Left colon (tissue), 2 donors: ENCODE measurements around the gene C11orf68. TPM values are rescaled to one million over a fixed set of nuclear protein-coding genes. Genes with fewer than 3 reads are reported as not detected.
"Not testable (repeated sequence)": the region's sequence is repeated elsewhere in the genome, so short reads cannot be mapped to it uniquely, and the experiment has no call there.

Source experiments
- ATAC-seq: fragments of 200-7000 bp; cut with Tn5 transposase; one replicate; pipeline ENCODE4 v1.9.1; 2020; ENCODE audit warnings: mild to moderate bottlenecking, moderate library complexity
- DNase-seq, 2 donors: peaks; one replicate each; pipeline ENCODE4 v3.0.0-alpha.2; 2020
- intact Hi-C, 2 donors: fragments of 100-400 bp; cut with DNase I in 1 of 2; cut with micrococcal nuclease in 1 of 2; formaldehyde crosslinking; loops; one replicate each; pipeline versions ENCODE4 v1.11.2 to v1.14.0; 2022; cut with DNase I, micrococcal nuclease
- total RNA-seq, 2 donors: library from RNA; stranded (reverse); fragmentation: NEBNext Ultra II Directional; extraction: Animal tissue kit (Norgen Biotek cat#: 25700); gene quantifications; one replicate each; pipeline ENCODE4 v1.2.1, GENCODE V29; 2021
- donor health status: DM: no; HTN: no; CAD: no.
- donor health status: DM: yes; HTN: yes; CAD: no.

The C11orf68 gene
- total RNA-seq, 2 donors from 2014 or later: 18.6 to 29.3 TPM

DNA sequence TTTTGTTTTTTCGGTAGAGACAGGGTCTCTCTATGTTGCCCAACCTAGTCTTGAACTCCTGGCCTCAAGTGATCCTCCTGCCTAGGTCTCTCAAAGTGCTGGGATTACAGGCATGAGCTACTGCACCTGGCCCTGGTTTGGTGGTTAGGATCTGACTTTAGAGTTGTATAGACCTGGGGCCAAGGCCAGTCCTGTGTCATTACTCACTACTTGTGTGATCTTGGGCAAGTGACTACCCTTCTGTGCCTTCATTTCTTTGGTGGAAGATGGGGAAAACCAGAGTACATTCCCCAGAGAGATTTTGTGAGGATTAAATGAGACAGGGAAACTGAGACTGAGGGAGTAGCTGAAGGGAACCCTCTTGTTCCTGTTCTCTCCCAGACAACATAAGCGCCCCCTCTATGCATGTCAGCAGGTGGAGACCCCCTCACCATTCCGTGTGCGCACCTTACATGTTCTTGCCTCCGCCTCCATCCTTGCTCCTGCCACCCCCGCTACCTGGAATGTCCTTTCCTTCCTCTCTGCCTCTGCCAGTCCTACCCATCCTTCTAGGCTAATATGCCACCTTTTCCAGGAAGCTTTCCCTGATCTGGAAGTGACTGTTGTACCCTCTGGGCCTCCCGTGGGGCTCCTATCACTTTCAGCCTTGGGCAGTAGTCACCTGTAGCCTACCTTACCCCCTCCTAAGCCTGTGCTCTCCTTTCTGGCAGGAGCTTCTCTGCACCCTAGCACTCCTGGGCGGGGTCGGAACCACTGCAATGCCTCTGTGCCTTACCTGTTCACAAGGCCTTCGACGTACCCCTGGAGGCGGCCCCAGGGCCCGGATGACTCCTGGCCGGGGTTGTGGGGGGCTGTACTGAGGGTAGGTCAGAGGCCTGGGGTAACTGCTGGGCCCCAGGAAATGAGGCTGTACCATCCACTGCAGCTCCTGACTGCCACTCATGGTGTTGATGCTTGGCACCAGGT is 22.5 kb downstream of the C11orf68 start:
- DNase-seq (no peak), ATAC-seq (no peak)
- intact Hi-C loops: no loop called here

DNA sequence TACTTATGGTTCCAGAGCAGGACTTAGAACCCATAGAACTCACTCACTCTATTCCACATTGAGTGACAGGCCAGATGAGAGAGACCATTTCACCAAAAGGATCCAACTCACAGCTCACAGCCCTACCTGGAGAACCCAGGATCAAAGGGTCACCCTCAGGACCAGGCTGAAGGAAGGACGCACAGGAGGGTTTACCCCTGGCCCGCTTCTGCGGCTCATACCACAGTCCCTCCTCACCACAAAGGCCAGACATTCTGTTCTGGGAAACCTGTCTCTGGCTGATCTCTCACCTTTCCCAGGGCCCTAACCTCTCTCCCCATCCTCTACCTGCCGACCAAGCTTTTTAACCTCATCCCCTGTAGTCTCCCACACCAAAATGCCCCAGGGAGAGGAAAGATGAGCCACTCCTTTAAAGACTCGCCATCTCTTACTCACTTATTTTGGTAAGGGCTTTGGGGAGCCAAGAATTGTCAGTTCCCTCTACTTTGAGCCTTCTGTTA is 23.3 kb downstream of the C11orf68 start:
- ATAC-seq (no peak), DNase-seq (no peak)
- intact Hi-C loops: no loop called here

DNA sequence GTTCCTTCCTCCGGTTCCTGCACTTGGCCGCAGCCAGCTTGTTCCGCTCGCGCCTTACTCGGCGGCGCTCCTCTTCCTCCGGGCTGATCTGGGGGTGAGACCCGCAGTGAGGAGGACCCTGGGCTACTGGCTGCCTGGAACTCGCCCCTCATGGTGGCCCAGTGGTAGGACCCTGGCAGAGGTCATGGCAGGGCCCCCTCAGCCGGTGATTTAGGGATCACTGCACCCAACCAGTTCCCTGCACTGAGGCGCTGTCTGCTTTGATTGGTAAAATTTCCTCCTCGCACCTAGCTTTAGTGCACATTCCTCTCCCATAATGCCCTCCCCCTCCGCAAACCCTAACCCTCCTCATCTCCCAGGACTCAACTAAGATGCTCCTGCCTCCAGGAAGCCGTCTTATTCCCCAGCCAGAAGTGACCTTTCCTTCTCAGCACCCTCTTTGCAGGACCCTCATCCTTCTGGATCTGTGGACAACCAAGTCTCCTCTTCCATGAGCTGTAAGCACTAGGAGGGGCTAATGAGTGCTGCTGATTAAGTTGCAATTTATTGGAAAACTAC is 24.7 kb downstream of the C11orf68 start:
- ATAC-seq (no peak), DNase-seq (peak in 1 of 2 donors; percentile 56)
- intact Hi-C loops: no loop called here

DNA sequence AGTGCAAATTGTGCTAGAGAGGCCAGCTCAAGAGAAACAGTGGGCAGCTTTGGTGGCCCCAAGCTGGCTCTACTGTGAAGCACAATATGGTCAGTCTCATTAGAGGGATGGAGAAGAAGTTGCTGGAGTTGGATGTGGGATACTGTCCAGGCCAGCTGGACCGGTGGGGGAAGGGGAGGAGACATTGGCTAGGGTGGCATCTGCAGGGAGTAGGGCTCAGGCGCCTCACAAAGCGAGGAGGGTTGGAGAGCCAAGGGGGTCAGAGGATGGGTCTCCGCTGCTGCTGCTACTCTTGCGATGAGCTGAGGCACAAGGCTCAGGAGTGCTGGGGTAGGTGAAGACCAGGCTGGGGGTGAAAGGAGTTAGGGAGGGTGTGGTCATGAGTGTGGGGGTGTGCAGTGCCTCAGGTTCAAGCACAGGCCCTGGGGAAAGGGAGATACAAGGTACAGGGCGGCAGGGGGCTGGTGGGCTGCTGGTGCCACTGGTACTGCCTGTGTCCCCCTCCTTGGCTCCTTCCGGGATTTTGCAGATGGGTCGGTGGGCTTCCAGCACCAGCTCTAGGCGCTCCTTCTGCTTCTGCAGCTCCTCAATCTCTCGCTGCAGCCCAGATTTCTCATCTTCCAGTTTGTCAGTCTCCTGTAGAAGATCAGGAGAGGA is 26.1 kb downstream of the C11orf68 start:
- ATAC-seq: no peak
- no peak for DNase-seq
- intact Hi-C loops: no loop called here

DNA sequence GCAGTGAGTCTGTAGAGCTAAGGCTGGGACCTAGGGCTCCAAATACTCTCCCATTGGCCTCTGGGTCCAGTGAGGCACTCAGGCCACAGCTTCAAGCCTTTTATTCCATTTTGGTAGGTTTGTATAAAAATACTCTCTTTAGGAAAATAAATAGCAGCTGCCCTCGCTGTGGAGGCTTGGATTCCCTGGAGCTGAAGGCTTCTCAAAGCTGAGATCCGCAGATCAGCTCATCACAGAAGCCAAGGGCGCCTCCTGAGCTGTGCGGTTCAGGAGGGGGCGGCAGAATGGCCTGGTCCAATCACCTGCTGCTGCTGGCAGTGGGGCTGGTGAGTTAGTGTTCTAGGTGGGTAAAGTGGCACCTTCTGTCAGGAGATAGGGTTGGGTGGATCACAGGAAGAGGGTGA is 26.7 kb downstream of the C11orf68 start:
- DNase-seq, intact Hi-C loops, ATAC-seq: not testable (repeated sequence)

DNA sequence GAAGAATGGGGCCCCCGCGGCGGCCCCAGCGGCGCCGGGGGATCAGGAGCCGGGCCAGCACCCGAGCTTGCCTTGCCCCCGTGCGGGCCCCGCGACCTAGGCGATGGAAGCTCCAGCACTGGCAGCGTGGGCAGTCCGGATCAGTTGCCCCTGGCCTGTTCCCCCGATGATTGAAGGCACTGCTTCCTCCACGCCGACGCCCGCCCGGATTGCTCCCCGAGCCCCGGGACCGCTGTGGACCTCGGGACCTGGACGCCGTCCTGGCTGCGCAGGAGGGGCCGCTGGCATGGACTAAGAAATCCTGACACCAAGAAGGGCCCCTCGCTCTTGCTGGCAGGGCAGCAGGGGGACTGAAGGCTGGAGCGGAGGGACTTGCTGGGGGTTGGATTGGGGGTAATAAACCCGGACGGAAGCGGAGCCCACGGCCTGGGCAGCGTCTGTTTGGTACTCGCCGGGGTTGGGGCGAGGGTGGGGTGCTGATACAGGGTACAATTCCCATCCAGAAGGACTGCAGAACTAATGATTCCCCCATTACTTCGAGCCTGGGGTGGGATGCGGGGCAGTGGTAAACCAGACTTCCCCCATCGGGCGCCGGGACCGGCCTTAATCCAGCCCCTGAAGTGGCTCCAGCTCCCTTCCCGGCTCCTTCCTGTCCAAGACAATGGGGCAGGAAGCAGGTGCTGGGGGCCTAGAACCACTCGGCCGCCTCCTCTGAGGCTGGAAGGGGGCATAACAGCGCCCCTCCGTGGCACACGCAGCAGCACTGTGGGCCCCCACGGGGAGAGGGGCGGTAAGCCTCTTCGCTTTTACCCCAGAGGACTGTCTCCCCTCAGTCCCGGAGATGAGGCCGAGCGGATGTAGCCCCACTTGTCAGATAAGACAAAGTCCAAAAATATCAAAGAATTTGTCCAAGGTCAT is 27.4 kb downstream of the C11orf68 start:
- no peak for ATAC-seq
- intact Hi-C loops: no loop called here
- DNase-seq: peak in 1 of 2 donors; percentile 38

DNA sequence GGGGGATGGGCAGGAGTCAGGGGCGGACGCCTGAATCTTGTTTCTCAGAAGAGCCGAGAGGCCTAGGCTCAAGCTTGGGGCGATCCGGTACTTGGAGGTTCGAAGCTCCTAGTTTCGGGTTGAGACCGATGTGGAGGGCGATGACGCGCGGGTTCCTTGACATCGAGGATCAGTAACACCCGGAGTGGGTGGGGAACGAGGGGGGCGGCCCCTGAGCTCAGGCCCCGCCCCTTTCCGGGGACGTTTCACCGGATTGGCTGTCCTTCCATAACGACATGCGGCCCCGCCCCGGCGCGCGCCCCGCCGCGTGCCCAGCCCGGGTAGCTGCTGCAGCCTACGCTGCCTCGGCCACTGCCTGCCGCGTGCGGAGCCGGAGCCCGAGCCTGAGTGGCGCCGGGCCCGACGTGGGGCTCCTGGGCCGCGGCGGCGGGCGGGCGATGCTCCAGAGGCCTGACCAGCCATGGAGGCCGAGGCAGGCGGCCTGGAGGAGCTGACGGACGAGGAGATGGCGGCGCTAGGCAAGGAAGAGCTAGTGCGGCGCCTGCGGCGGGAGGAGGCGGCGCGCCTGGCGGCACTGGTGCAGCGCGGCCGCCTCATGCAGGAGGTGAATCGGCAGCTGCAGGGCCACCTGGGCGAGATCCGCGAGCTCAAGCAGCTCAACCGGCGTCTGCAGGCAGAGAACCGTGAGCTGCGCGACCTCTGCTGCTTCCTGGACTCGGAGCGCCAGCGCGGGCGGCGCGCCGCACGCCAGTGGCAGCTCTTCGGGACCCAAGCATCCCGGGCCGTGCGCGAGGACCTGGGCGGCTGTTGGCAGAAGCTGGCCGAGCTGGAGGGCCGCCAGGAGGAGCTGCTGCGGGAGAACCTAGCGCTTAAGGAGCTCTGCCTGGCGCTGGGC is 28.3 kb downstream of the C11orf68 start, which contains the start of gene CCDC85B:
Gene CCDC85B, plus strand, starts transcription at position 350 of the 895 bp plus-strand sequence. Its CDS starts 111 bp downstream, at position 461.
- peak; percentile 78 for ATAC-seq
- DNase-seq: peak; percentile 98 to 99
- intact Hi-C loops: no loop called here

DNA sequence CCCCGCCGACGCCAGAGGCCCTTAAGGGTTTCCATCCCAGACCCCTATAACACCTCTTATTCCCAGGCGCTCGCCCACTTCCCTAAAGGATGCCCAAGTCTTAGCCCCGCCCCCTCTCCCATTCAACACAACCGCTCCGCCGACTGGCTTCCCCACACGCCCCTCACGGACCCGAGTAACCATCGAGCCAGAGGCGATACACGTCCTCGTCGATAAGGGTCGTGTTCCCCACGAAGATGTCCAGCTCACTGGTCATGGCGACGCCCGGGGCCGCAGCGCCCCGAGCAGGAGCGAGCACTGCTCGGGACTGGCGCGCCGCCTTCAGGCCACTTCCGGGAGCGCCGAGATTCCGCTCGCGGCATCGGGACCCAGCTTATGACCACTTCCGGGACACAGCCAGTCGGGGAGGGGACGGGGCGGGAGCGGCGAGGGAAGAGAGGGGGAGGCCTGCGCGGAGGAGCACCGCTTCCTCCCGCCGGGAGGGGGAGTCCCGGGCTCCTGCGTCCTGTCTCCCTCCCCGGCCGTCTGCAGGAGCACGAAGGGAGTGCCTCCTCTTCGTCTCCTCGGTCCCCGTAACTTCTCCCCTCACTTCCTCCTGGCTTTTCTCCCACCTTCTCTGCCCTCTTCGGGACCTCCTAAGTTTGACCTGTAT is 30.6 kb downstream of the C11orf68 start, which contains the start of gene FIBP:
Gene FIBP, minus strand, starts transcription at position 309 of the 652 bp plus-strand sequence. Its CDS starts 53 bp downstream, at position 256.
- DNase-seq (peak; percentile 97 to 98), ATAC-seq (peak; percentile 80)
- intact Hi-C loops: loop anchor here (5.0 to 10.0 kb wide), 2 partner anchors 74 to 97 kb away; partner anchors contain the start of gene SART1 (in 1 of the 2)

DNA sequence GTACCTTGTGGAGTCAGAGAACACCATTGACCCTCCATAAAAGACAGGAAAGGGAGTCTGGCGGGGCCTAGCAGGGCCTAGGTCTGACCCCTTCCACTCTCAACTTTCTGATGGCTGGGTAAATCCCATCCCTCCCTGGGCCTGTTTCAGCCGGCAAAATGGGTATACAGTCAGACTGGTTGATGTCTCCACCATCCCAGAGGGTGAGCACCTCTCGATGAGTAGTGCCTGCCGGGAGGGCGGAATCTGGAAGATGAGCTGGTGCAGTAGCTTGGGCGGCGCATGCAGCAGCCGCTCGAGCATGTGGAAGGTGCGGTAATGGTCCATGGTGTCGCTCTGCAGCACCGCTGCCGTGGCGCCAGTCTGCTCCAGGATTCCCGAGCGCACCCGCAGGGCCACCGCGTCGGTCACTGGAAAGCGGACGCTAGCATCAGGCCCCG is 31.1 kb downstream of the C11orf68 start:
- ATAC-seq: peak; percentile 11
- intact Hi-C loops: loop anchor here (5.0 to 10.0 kb wide), 2 partner anchors 75 to 97 kb away; partner anchors contain the start of gene SART1 (in 1 of the 2)
- no peak for DNase-seq

DNA sequence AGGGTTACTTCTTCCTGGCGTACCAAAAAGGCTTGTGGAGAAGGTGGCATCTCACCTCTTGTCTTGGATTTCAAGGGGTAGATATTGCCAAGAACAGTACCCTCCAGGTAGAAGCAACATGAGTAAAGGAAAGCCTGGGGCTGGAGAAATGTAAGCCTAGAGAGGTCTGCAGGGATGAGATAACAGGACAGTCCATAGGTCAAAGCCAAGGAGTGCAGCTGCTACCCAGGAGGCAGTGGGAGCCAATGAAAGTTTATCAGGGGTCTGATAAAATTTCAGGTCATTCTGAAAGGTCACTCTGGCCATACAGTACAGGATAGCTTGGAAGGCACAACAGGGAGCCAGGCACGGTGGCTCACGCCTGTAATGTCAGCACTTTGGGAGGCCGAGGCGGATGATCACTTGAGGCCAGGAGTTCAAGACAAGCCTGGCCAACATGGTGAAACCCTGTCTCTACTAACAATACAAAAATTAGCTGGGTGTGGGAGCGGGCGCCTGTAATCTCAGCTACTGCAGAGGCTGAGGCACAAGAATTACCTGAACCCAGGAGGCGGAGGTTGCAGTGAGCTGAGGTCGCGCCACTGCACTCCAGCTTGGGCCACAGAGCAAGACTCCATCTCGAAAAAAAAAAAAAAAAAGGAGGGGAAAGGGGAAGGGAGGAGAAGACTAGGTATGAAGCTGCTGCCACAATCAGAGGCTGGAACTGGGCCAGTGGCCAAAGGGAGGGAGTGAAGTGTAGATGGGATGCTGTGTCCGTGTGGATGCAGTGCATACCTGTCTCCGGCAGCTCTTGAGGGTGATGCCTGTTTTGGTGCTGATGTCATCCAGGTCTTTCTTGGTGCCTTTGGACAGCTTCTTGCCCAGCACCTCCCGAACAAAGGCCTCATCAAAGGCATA is 31.8 kb downstream of the C11orf68 start:
- ATAC-seq (no peak), DNase-seq (no peak)
- intact Hi-C loops: loop anchor here (5.0 to 10.0 kb wide), 2 partner anchors 75 to 98 kb away; partner anchors contain the start of gene SART1 (in 1 of the 2)

DNA sequence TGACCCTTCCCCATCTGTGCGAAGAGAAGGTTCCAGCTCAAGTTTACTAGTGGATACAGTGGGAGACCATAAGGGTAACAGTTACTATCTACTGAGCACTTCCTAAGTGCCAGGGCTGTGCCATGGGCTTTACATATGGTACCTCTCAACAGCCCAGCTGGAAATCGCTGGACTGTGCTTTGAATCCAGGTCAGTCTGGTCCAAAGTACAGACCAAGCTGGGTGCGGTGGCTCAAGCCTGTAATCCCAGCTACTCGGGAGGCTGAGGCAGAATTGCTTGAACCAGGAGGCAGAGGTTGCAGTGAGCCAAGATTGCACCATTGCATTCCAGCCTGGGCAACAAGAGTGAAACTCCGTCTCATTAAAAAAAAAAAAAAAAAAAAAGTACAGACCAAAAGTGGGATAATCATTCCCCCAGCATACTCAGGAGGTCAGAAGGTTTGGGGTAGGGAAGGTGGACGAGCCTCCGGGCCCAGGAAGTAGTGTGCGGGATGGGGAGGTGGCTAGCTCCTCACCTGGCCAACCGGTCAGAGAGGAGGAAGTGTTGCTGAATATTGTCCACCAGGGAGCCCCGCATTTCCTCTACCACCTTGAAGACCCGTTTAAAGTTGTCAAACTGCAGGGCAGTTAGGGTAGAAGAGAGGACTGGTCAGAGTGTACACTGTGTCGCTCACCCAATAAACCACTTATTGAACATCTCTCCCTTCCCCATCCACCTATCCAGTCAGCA is 32.9 kb downstream of the C11orf68 start:
- ATAC-seq (no peak), DNase-seq (no peak)
- intact Hi-C loops: loop anchor here (5.0 to 10.0 kb wide), 2 partner anchors 76 to 99 kb away; partner anchors contain the start of gene SART1 (in 1 of the 2)

DNA sequence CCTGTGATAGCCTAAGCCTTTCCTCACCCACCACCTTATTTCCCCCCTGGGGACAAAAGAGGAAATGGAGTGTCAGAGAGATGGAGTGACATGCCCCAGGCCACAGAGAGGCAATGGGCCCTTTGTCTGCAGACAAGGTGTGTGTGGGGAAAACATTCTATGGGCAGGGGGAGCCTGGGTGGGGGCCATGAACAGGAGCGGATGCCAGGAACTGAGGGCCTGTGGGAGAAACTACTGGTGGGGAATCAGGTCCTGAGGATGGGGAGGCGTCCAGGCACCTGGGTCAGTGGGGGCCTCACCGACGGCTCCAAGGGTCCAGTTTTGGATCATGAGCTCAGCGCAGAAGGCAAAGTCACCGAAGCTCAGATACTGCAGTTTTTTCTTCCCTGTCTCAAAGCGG is 33.6 kb downstream of the C11orf68 start:
- intact Hi-C loops: loop anchor here (5.0 to 10.0 kb wide), 2 partner anchors 77 to 100 kb away; partner anchors contain the start of gene SART1 (in 1 of the 2)
- DNase-seq (no peak), ATAC-seq (no peak)

DNA sequence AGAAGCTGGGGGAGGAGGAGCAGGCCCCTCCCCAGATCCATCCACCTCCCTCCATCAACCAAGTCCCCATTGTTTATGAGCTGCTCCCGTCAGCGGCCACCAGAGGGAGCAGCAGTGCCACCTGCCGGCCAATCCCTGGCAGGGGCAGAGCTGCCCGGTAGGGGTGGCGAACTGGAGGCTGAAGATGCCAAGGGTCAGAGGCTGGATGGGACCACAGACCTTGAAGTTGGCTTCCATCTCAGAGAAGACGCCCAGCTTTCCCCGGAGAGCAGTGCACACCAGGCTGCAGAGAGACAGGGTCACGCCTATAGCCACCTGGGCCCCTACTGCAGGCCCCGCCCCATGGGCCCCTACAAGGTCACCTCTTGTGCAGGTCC is 34.2 kb downstream of the C11orf68 start:
- DNase-seq (peak; percentile 67 to 81), ATAC-seq (peak; percentile 35)
- intact Hi-C loops: loop anchor here (5.0 to 10.0 kb wide), 3 partner anchors 78 to 103 kb away; partner anchors contain the start of gene SART1 (in 1 of the 2)
